Suprapubic skin (tissue), 4 donors: Measurements from ENCODE around the gene IRF8. TPM values are rescaled to one million over a fixed set of nuclear protein-coding genes. Genes with fewer than 3 reads are reported as not detected.

Source experiments
- DNase-seq, 2 donors: peaks; one replicate each; pipeline ENCODE4 v3.0.0-alpha.2; 2019; ENCODE audit warnings: low spot score in 2 of 2
- H3K27ac ChIP-seq: fragments of 200-600 bp; sonication (generic); one replicate; pipeline ENCODE4 v1.5.1; 2019
- H3K27me3 ChIP-seq: fragments of 200-600 bp; sonication (generic); one replicate; pipeline ENCODE4 v1.5.1; 2019
- H3K36me3 ChIP-seq: fragments of 200-600 bp; sonication (generic); one replicate; pipeline ENCODE4 v1.5.1; 2019
- H3K4me1 ChIP-seq: fragments of 200-600 bp; sonication (generic); one replicate; pipeline ENCODE4 v1.5.1; 2019
- H3K4me3 ChIP-seq: fragments of 200-600 bp; sonication (generic); one replicate; pipeline ENCODE4 v1.5.1; 2019; ENCODE audit warnings: mild to moderate bottlenecking
- H3K9me3 ChIP-seq: fragments of 200-600 bp; sonication (generic); one replicate; pipeline ENCODE4 v1.5.1; 2019
- EP300 ChIP-seq: sonication (generic); formaldehyde crosslinking; IDR thresholded peaks from one replicate; pipeline ENCODE4 v1.6.1; 2017; ENCODE audit warnings: antibody characterized with exemption
- POLR2A ChIP-seq, 2 donors: fragments of 450-650 bp; IDR thresholded peaks; one replicate each; pipeline ENCODE4 v1.6.1; 2017; ENCODE audit warnings: antibody characterized with exemption in 2 of 2, mild to moderate bottlenecking in 2 of 2, moderate library complexity in 2 of 2
- POLR2AphosphoS5 ChIP-seq, 3 donors: sonication (generic); formaldehyde crosslinking; IDR thresholded peaks; one replicate each; pipeline ENCODE4 v1.6.1; 2017; ENCODE audit warnings: antibody characterized with exemption in 3 of 3
- WGBS: methylation state at CpG from one replicate; pipeline ENCODE4 v1.1.5; 2018; 5-methylcytosine and 5-hydroxymethylcytosine counted together
- total RNA-seq, 4 donors: library from RNA; depleted of rRNA; stranded (reverse); fragments of >200 nt; gene quantifications; one replicate each; pipeline ENCODE4 v1.1.0, GENCODE V29; 2016
- TF ChIP-seq, protein P1 (sequence below), 2 donors: fragments of 200-600 bp in 1 of 2; fragments of 450-650 bp in 1 of 2; sonication (generic) in 1 of 2; IDR thresholded peaks; one replicate each; pipeline ENCODE4 v1.5.1; 2016 to 2019; ENCODE audit warnings: antibody characterized with exemption in 2 of 2, mild to moderate bottlenecking in 1 of 2, moderate library complexity in 1 of 2

The IRF8 gene
- total RNA-seq, 4 donors from 2014 or later, result 3.5 to 13.3 (median 5.7) TPM

- H3K27me3 ChIP-seq, result peaks cover 51% of the 10 kb centered on the region
- no peak overlapping the region for H3K4me3 ChIP-seq
- no peak for DNase-seq
- H3K36me3 ChIP-seq, result no peaks in the 10 kb centered on the region
- no peak overlapping the region for H3K27ac ChIP-seq
- peaks cover 3% of the 10 kb centered on the region for H3K4me1 ChIP-seq
- WGBS, result 88% methylated on average over 9 of the region's 9 CpGs
- TF ChIP-seq, protein P1, sequence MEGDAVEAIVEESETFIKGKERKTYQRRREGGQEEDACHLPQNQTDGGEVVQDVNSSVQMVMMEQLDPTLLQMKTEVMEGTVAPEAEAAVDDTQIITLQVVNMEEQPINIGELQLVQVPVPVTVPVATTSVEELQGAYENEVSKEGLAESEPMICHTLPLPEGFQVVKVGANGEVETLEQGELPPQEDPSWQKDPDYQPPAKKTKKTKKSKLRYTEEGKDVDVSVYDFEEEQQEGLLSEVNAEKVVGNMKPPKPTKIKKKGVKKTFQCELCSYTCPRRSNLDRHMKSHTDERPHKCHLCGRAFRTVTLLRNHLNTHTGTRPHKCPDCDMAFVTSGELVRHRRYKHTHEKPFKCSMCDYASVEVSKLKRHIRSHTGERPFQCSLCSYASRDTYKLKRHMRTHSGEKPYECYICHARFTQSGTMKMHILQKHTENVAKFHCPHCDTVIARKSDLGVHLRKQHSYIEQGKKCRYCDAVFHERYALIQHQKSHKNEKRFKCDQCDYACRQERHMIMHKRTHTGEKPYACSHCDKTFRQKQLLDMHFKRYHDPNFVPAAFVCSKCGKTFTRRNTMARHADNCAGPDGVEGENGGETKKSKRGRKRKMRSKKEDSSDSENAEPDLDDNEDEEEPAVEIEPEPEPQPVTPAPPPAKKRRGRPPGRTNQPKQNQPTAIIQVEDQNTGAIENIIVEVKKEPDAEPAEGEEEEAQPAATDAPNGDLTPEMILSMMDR (IDR thresholded peaks at IDR 0.05), result no peak
- TF ChIP-seq EP300, result no peak
- no peak for TF ChIP-seq POLR2AphosphoS5 (IDR thresholded peaks at IDR 0.05)
- no peak for TF ChIP-seq POLR2A (IDR thresholded peaks at IDR 0.05)
- H3K9me3 ChIP-seq, result no peaks in the 10 kb centered on the region
Measured at GRCh38 chr16:85934210-85934609, 35.2 kb downstream of the IRF8 start.

GRCh38 chr16:85935391-85935973 lies 36.5 kb downstream of the IRF8 start:
- 64% methylated on average over 13 of the region's 13 CpGs for WGBS
- no peak overlapping the region for H3K27ac ChIP-seq
- peaks cover 46% of the 10 kb centered on the region for H3K27me3 ChIP-seq
- peaks cover 3% of the 10 kb centered on the region for H3K4me1 ChIP-seq
- no peaks in the 10 kb centered on the region for H3K9me3 ChIP-seq
- H3K4me3 ChIP-seq, result no peak overlapping the region
- TF ChIP-seq POLR2AphosphoS5 (IDR thresholded peaks at IDR 0.05), result no peak
- TF ChIP-seq, protein P1 (IDR thresholded peaks at IDR 0.05), result no peak
- TF ChIP-seq EP300, result no peak
- TF ChIP-seq POLR2A (IDR thresholded peaks at IDR 0.05), result no peak
- no peak for DNase-seq
- no peaks in the 10 kb centered on the region for H3K36me3 ChIP-seq

DNA sequence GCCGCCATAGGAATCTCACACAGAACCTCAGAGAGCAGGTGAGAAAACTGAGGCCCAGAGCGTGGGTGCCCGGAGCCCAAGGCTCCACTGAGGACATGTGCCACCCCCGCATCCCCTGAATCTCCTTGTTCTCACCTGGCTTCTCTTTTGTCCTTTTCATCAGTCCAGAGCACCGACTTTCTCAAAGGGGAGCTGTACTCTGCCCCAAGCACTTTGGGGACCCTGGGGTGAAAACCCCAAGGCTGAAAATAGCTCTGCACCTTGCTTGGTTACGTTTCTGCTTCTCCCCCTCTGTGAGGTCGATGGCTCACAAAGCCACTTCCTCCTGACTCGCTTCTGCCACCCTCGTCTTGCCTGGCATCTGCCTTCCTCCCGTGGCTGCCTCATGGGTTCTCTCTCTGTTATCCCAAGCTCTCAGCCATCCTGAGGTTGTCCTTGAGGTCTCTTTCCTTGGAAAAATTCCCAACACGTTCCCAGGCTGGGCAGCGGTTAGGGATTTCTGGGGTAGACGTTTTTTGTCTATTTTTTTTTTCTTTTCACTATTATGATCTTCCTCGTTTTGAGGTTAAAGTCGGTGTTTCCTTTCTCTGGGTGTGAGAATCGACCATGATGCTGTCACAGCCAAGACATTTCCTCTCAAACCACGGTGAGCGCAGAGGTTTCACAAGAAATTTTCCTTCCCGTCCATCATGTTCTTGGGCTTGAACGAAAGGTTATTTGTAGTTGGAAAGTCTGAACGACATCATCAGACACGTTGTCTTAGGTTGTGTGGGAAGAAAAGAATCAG lies 37.2 kb downstream of the IRF8 start:
- no peak for DNase-seq
- H3K27ac ChIP-seq, result no peak overlapping the region
- H3K4me3 ChIP-seq, result no peak overlapping the region
- H3K4me1 ChIP-seq, result peaks cover 3% of the 10 kb centered on the region
- TF ChIP-seq, protein P1 (IDR thresholded peaks at IDR 0.05), result no peak
- TF ChIP-seq POLR2A (IDR thresholded peaks at IDR 0.05) (no peak), EP300 (no peak), POLR2AphosphoS5 (IDR thresholded peaks at IDR 0.05) (no peak)
- H3K27me3 ChIP-seq, result peaks cover 46% of the 10 kb centered on the region
- no peaks in the 10 kb centered on the region for H3K9me3 ChIP-seq
- 60% methylated on average over 22 of the region's 22 CpGs for WGBS
- H3K36me3 ChIP-seq, result no peaks in the 10 kb centered on the region

DNA sequence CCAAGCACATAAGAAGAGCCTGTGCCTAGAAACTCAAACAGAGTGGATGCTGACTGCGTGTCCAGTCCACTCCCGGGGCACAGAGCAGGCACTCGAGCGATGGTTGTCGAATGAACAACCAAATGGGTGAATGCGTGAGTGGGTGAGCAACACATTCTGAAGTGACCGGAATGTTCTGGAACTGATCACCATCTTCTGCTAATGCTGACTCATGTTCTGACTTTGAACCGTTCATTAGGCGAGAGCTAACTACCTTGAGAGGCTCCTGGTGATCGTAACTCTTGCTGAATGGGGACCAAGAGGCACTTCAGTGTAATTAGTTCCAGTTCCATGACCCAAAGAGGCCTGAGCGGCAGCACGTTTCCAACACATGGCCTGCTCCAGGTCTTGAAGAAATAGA lies 37.9 kb downstream of the IRF8 start:
- Histone ChIP-seq H3K4me3 (no peak overlapping the region), H3K4me1 (peaks cover 3% of the 10 kb centered on the region), H3K27me3 (peaks cover 43% of the 10 kb centered on the region), H3K36me3 (no peaks in the 10 kb centered on the region), H3K9me3 (no peaks in the 10 kb centered on the region), H3K27ac (no peak overlapping the region)
- TF ChIP-seq, protein P1 (IDR thresholded peaks at IDR 0.05), result no peak
- no peak for TF ChIP-seq EP300
- no peak for TF ChIP-seq POLR2AphosphoS5 (IDR thresholded peaks at IDR 0.05)
- TF ChIP-seq POLR2A (IDR thresholded peaks at IDR 0.05), result no peak
- WGBS, result 70% methylated on average over 12 of the region's 12 CpGs
- no peak for DNase-seq

DNA sequence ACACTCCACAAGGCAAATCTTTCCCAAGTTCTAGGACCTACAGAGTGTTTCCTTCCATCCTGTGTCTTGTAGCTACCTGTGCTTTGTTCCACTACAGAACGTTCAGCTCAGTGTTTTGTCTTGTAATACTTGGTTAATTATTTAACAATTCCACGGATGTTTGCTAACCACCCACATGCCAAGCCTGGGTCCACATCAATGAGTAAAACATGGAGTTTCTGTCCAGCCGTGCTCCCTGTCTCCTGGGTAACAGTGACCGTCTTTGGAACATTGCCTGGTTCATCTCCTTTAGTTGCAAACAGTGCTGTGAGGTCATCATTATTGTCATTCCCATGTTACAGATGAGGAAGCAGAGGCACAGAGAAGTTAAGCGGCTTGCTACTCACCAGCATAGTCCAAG lies 41.3 kb downstream of the IRF8 start:
- no peak for DNase-seq
- 83% methylated on average over 5 of the region's 5 CpGs for WGBS
- no peaks in the 10 kb centered on the region for H3K9me3 ChIP-seq
- TF ChIP-seq POLR2A (IDR thresholded peaks at IDR 0.05) (no peak), POLR2AphosphoS5 (IDR thresholded peaks at IDR 0.05) (no peak), EP300 (no peak)
- TF ChIP-seq, protein P1 (IDR thresholded peaks at IDR 0.05), result no peak
- peaks cover 3% of the 10 kb centered on the region for H3K4me1 ChIP-seq
- peaks cover 46% of the 10 kb centered on the region for H3K27me3 ChIP-seq
- H3K27ac ChIP-seq, result no peak overlapping the region
- no peak overlapping the region for H3K4me3 ChIP-seq
- no peaks in the 10 kb centered on the region for H3K36me3 ChIP-seq
